ENCODE measurements around the gene SLC30A5.
"Not testable (repeated sequence)": the region's sequence is repeated elsewhere in the genome, so short reads cannot be mapped to it uniquely, and the experiment has no call there.

SLC30A5 gene

DNA sequence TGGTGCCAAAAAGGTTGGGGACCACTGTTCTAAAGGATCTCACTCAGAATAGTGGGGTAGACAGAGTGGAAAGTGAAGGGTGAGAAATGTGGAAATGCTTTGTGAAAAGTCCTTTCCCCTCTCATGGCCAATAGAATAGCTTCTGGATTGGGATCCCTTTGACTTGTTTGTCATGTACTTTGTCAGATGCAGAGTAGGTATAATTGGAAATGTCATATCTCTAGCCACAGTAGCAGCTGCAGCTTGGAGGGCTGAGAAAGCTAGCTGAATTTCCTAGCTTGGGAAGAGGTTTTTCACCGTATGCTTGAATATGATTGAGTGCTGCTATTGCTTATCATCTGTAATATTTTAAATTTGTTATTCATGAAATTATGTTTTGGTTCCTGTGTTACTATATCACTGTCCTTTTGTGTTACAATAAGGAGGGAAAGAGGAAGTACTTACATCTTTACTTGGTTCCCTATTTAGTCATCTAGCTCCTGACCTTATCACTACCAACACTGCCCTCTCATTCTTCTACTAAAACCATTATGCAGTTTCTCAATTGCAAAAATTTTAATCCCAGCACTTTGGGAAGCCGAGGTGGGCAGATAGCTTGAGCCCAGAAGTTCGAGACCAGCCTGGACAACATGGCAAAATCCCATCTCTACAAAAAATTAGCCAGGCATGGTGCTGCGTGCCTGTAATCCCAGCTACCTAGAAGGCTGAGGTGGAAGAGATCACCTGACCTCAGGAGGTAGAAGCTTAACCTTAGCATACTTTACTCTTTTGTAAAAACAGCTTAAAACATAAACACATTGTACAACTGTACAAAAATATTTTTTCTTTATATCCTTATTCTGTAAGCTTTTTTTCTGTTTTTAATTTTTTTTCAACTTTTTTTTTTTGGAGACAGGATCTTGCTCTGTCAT is 12.4 kb downstream of the SLC30A5 start:
- no peak for DNase-seq (ENCODE audit: low spot score)

DNA sequence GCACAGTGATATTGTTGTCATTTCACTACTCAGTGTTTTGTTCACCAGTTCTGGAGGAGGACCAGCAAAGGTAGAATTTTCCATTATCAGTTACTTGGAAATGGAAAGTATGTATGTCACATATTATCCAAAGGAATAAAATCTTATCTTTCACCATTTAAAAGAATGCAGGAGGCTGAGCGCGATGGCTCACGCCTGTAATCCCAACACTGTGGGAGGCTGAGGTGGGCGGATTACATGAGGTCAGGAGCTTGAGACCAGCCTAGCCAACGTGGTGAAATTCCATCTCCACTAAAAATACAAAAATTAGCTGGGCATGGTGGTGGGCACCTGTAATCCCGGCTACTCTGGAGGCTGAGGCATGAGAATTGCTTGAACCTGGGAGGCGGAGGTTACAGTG is 14.6 kb downstream of the SLC30A5 start:
- DNase-seq (ENCODE audit: low spot score): not testable (repeated sequence)

DNA sequence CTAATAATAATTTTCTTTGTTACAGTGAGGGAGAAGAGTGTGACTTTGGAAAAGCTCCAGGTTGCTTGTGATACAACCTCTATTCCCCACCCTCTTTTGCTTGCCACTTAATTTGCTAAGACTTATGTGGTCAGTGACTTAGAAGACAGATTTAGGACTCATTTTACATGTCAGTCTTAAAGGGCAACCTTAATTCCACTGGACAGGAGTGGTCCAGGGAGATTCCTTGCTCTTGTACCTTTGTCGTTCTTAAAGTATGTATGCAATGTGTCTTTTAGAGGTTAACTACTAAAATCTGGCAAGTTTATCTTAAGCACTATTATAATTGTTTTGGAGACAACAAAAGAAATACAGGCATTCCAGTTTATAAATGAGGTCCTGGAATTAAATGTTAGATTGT is 20.0 kb downstream of the SLC30A5 start:
- no peak for DNase-seq (ENCODE audit: low spot score)

DNA sequence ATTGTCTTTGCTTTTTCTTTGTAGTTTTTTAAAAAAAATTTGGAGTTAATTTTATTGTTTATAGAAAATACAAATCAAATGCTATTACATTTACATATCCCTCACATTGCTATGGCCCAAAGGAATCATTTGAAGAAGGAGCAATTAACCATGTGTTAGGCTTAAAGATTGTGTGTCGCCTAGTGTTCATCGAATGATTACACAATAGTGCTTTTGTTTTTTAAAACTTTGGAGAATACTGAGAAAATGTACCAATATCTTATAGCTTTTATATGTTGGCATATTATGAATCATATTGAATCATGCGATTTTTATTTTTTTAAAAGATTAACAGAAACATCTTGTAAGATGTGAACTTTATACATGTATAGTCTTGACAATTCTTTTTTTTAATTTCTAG is 21.7 kb downstream of the SLC30A5 start:
- DNase-seq (ENCODE audit: low spot score): no peak

DNA sequence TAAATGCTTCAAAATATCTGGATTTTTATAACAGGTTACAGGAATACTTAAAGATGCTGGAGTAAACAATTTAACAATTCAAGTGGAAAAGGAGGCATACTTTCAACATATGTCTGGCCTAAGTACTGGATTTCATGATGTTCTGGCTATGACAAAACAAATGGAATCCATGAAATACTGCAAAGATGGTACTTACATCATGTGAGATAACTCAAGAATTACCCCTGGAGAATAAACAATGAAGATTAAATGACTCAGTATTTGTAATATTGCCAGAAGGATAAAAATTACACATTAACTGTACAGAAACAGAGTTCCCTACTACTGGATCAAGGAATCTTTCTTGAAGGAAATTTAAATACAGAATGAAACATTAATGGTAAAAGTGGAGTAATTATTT is 35.6 kb downstream of the SLC30A5 start:
- peak; percentile 23 for DNase-seq (ENCODE audit: low spot score)

DNA sequence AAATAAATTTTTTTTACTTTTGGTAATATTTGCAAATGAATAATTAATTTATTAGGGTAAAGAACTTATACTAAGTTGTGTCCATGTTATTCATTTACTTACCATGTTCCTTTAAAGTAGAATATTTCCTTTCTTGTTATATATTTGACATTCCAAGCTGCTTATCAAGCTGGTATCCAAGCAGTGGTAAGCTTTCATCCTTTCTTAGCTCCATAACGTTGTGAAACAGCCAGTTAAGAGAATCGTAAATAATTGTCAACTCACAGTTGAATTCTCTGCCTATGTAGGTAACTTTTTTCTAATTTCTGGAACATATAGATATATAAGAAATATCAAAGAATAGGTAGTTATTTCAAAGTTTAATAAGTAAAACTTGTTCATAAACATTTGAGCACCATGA is 36.4 kb downstream of the SLC30A5 start:
- DNase-seq (ENCODE audit: low spot score): no peak

DNA sequence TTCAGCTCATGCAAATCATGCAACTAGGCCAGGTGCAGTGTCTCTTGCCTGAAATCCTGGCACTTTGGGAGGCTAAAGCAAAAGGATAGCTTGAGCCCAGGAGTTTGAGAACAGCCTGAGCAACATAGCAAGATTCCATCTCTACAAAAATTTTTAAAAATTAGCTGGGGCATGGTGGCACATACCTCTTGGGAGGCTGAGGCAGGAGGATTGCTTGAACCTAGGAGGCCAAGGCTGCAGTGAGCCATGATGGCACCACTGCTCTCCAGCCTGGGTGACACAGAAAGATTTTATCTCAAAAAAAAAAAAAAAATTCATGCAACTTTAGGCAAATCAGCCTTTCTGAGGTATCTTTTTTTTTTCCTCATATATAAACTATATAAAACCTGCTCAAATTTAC is 37.5 kb downstream of the SLC30A5 start:
- no peak for DNase-seq (ENCODE audit: low spot score)

DNA sequence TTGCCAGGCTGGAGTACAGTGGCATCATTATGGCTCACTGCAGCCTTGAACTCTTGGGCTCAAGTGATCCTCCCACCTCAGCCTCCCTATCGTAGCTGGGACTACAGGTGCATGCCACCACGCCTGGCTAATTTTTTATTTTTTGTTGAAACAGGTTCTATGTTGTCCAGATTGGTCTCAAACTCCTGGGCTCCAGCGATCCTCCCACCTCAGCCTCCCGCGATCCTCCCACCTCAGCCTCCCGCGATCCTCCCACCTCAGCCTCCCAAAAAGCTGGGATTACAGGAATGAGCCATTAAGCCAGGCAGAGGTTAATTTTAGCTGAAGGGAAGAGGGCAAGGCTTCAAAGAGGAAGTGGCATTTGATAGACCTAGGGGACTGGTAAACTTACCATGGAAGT is 40.3 kb downstream of the SLC30A5 start:
- DNase-seq (ENCODE audit: low spot score): no peak

DNA sequence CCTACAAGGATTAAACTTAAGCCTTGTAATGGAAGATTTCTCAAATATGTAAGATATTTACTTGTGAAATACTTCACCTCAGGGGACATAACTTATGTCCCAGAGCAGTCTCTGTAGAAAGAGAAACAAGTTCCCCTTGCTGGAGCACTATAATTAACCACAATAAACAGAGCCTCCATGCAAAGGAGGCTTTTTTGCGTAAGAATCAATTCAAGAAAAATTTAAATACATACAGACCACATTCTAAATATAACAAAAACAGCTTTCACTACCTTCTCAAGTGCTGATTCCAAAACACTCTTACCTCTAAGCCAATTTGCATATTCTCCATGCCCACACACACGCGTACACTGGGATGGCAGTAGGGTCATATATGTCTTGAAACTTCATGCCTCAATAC is 42.5 kb downstream of the SLC30A5 start:
- no peak for DNase-seq (ENCODE audit: low spot score)

DNA sequence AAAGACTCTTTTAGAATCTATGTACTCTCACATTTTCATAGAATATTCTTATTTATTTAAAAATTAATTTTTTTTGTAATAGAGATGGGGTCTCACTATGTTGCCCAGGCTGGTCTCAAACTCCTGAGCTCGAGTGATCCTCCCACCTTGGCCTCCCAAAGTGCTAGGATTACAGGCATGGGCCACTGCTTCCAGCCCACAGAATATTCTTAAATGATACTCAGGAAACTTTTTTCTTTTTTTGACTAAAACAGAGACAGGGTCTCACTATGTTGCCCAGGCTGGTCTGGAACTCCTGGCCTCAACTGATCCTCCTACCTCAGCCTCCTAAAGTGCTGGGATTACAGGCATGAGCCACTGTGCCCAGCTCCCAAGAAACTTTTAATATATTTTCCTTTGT is 43.4 kb downstream of the SLC30A5 start:
- not testable (repeated sequence) for DNase-seq (ENCODE audit: low spot score)

DNA sequence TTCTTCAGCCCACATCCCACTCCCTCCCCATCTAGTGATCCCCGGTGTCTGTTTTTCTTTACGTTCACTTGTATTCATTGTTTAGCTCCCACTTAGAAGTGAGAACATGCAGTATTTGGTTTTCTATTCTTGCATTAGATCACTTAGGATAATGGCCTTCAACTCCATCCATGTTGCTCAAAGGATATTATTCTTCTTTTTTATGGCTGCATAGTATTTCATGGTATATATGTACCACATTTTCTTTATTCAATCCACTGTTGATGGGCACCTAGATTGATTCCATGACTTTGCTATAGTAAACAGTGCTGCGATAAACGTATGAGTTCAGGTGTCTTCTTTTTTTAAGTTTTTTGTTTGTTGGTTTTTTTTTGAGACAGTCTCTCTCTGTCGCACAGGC is 44.0 kb downstream of the SLC30A5 start:
- no peak for DNase-seq (ENCODE audit: low spot score)

DNA sequence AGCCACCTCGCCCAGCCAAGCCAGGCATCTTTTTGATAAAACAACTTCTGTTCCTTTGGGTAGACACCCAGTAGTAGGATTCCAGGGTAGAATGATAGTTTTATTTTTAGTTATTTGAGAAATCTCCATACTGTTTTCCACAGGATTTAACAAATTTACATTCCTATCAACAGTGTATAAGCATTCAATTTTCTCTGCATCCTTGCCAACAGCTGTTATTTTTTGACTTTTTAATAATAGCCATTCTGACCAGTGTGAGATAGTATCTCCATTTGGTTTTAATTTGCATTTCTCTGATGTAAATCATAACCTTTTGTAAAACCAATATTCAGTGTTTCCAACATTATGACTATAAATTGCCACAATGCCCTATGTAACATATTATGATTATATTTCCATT is 45.0 kb downstream of the SLC30A5 start:
- DNase-seq (ENCODE audit: low spot score): no peak

DNA sequence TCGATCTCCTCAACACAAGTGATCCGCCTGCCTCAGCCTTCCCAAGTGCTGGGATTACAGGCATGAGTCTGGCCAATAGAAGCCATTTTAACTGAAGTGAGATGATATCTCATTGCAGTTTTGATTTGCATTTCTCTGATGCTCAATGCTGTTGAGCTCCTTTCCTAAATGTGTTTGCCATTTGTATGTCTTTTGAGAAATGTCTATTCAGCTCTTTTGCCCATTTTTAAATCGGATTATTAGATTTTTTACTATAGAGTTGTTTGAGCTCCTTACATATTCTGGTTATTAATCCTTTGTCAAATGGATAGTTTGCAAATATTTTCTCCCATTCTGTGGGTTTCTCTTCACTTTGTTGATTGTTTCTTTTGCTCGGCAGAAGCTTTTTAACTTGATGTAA is 46.4 kb downstream of the SLC30A5 start:
- not testable (repeated sequence) for DNase-seq (ENCODE audit: low spot score)

DNA sequence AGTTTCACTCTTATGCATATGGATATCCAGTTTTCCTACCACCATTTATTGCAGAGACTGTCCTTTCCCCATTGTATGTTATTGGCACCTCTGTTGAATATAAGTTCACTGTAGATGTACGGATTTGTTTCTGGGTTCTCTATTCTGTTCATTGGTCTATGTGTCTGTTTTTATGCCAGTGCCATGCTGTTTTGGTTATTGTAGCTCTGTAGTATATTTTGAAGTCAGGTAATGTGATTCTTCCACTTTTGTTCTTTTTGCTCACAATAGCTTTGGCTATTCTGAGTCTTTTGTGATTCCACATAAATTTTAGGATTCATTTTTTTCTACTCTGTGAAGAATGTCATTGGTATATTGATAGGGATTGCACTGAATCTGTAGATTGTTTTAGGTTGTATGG is 47.0 kb downstream of the SLC30A5 start:
- no peak for DNase-seq (ENCODE audit: low spot score)

DNA sequence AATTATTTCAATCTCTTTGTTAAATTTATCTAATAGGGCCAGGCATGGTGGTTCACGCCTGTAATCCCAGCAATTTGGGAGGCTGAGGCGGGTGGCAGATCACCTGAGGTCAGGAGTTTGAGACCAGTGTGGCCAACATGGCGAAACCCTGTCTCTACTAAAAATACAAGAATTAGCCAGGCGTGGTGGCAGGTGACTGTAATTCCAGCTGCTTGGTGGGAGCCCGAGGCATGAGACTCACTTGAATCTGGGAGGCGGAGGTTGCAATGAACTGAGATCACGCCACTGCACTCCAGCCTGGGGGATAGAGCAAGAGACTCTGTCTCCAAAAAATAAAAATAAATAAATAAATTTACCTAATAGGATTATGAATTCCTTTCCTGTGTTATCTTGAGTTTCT is 54.8 kb downstream of the SLC30A5 start:
- not testable (repeated sequence) for DNase-seq (ENCODE audit: low spot score)

DNA sequence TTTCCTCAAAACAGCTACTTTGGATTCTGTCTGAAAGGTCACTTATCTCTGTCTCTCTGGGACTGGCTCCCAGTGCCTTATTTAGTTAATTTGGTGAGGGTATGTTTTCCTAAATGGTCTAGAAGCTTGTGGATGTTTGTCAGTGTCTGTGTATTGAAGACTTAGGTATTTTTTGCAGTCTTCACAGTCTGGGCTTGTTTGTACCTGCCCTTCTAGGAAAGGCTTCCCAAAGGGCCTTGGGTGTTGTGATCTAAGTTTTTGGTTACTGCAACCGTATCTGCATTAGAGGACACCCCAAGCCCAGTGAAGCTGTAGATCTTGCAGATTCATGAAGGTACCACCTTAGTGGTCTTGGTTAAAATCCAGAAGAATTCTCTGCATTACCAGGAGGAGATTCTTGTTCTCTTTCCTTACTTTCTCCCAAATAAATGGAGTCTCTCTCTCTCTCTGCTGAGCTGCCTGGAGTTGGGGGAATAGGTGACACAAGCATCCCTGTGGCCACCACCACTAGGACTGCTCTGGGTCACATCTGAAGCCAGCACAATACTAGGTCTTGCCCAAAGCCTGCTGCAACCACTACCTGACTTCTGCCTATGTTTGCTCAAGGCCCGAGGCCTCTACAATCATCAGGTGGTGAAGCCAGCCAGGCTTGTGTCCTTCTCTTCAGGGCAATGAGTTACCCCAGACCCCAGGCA is 55.3 kb downstream of the SLC30A5 start:
- DNase-seq (ENCODE audit: low spot score): no peak

DNA sequence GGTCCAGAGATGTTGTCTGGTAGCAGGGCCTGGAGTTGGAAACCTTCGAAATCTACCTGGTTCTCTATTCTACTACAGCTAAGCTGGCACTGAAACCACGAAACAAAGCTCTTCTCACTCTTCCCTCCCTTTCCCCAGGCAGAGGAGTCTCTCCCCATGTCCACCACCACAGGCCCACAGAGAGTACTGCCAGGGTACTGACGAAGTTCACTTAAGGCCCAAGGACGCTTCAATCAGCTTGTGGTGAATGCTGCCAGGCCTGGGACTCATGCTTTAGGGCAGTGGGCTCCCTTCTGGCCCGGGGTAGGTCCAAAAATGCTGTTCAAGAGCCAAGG is 55.8 kb downstream of the SLC30A5 start:
- DNase-seq (ENCODE audit: low spot score): no peak

DNA sequence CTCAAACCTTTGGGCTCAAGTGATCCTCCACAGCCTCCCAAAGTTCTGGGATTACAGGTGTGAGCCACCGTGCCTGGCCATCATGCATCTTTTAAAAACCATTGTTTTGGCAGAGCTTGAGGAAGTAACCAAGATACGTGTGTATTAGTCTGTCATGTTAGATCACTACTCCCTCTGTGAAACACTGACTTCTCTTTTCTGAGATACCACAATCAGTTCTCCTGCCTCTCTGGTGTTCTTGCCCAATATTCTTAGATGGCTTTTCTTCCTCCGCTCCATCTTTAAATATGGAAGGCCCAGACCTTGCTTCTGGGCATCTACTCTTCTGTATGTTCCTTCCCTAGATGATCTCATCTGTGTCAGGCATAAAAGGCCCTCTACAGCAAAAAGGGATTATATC is 58.9 kb downstream of the SLC30A5 start:
- no peak for DNase-seq (ENCODE audit: low spot score)

DNA sequence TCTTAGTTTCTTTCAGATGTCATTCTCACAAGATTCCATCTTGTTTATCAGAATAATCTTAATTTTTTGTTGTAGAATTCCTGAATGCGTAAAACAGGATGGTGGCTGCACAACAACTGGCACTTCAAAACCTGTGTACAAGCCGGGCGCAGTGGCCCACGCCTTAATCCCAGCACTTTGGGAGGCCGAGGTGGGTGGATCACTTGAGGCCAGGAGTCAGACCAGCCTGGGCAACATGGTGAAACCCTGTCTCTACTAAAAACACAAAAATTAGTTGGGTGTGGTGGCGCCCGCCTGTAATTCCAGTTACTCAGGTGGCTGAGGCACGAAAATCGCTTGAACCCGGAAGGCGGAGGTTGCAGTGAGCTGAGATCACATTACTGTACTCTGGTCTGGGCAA is 62.6 kb downstream of the SLC30A5 start:
- no peak for DNase-seq (ENCODE audit: low spot score)

DNA sequence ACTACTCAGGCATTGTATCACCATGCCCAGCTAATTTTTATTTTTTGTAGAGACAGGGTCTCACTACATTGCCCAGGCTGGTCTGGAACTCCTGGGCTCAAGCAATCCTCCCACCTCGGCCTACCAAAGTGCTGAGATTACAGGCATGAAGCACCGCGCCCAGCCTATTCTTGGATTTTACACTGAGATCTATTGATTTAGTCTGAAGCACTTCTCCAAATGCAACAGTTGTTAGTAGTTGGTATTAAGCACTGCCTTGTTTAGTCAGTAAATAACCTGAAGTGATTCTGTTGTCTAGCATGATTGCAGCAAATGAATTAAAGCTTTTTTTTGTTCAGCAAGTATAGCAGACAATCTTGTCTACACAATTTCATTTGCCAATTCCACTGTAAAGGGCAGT is 64.2 kb downstream of the SLC30A5 start:
- DNase-seq (ENCODE audit: low spot score): no peak

DNA sequence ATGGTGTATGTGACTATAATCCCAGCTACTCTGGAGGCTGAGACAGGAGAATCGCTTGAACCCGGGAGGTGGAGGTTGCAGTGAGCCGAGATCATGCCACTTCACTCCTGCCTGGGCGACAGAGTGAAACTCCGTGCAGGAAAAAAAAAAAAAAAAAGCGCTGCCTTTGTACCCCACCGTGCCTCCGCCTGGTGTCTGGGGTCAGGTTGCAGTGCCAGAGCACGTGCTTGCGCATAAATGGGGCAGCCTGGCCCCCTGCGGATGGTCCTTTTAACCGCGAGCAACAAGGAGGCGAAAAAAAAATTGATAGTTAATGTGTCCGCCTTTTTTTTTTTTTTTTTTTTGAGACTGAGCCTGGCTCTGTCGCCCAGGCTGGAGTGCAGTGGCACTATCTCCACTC is 66.8 kb downstream of the SLC30A5 start:
- DNase-seq (ENCODE audit: low spot score): no peak

DNA sequence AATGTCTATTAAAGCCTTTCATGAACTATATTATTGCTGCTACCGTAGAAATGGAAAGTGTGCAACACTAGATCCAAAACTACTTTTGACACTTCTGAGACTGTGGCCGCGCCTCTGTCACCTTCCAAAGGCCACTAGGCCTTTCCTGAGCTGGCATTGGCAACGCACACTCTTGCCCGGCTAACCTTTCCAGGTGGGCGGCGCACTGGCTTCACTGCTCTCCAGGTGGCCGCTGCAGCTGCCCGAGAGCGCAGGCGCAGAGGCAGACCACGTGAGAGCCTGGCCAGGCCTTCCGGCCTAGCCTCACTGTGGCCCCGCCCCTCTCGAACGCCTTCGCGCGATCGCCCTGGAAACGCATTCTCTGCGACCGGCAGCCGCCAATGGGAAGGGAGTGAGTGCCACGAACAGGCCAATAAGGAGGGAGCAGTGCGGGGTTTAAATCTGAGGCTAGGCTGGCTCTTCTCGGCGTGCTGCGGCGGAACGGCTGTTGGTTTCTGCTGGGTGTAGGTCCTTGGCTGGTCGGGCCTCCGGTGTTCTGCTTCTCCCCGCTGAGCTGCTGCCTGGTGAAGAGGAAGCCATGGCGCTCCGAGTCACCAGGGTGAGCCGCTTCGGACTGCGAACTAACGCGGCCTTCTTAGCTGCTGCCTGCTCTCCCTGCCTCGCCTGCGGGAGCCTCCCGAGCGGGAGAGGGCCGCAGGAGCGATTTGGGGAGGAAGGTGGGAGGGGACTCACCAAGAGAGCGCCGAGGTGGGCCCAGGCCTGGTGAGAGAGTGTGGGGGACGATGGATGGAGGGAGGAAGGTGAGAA is 73.1 kb downstream of the SLC30A5 start, which contains the start of gene CCNB1:
Gene CCNB1 (plus strand): TSS at position 465 of the 807 bp plus-strand sequence. CDS start 113 bp downstream, at position 578.
- DNase-seq (ENCODE audit: low spot score): peak; percentile 98

DNA sequence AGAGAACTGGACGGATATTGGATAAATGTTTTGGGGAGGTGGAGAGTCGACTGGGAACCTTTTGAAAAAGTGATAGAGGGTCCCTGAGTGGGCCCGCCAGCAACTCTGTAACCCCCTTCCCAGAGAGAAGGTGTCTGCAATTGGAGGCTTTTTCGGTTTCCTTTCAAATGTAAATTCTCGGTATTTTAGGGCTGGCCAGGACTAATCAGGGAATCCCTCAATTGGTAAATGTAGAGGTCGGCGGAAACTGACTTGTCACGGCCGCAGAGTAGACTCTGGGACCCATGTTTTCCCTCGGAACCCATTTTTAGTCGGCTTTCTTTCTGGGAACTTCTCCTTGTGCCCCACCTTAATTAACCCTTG is 73.7 kb downstream of the SLC30A5 start:
- DNase-seq (ENCODE audit: low spot score): peak; percentile 29
